GM12801 (cell line): ENCODE data around the gene NOP14.

Experiments used
- TF ChIP-seq, protein P1 (sequence below): IDR thresholded peaks from one replicate; pipeline ENCODE4 v1.5.1; 2011; ENCODE audit warnings: control low read depth; ENCODE audit not compliant: insufficient read length; ENCODE audit errors: extremely low read depth

Gene NOP14

DNA sequence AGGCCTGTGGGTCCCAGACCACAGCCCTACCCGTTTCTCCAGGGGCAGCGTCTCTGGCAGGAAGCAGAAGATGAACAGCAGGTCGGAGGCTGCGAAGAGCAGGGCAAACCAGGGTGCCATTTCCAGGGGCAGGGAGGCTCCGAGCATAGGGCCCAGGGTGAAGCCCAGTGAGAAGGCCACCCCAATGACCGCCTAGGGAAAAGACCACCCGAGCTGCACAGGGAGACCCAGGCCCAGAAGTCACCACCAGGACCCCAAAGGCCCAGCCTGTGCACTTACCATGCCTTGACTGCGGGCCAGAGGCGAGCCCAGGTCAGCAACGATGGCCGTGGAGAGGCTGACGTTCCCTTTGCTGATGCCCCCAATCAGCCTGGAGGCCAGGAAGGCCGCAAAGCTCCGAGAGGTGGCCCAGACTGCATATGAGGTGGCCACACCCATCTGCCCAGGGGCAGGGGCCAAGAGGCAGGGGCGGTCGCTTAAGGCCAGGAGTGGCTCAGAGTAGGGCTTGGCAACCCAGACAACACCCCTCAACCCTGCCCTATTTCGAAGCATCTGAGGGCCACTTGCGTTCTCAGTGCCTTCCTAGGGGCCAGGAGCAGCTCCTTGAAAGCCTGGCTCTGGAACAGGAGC lies 30.8 kb downstream of the NOP14 start:
- TF ChIP-seq, protein P1, sequence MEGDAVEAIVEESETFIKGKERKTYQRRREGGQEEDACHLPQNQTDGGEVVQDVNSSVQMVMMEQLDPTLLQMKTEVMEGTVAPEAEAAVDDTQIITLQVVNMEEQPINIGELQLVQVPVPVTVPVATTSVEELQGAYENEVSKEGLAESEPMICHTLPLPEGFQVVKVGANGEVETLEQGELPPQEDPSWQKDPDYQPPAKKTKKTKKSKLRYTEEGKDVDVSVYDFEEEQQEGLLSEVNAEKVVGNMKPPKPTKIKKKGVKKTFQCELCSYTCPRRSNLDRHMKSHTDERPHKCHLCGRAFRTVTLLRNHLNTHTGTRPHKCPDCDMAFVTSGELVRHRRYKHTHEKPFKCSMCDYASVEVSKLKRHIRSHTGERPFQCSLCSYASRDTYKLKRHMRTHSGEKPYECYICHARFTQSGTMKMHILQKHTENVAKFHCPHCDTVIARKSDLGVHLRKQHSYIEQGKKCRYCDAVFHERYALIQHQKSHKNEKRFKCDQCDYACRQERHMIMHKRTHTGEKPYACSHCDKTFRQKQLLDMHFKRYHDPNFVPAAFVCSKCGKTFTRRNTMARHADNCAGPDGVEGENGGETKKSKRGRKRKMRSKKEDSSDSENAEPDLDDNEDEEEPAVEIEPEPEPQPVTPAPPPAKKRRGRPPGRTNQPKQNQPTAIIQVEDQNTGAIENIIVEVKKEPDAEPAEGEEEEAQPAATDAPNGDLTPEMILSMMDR = no peak

DNA sequence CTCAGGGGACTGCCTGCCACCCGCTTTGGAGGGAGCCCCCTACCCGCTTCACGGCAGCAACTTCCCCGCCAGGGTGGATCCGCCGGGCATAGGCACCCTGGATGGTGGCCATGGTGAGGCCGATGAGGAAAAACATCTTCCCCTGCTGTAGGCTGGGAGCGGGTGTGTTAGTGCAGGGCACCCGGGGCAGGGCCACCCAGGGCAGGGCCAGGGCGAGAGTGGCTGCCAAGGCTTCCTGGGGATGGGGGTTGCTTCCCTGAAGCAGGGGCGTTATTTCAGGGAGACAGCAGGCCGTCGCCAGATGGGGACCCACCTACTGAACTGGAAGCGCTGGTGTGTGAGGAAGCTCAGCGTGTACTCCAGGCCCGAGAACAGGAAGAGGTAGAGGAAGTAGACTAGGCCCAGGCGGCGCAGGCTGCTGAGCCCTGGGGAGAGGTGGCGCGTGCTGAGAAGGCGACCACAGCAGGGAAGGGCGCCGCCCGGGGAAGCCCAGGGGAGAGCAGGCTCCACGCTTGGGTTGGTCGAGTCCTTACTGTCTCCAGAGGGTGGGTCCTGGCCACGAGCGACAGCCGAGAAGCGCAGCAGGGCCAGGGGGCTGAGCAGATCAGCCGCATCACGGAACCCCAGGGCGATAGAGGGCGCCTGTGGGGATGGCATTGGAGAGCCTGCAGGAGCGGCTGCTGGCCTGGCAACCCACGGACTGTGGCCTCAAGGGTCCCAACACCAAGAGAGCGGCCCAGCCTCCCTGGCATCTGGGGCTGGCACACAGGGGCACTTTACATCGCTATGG lies 31.5 kb downstream of the NOP14 start:
- TF ChIP-seq, protein P1 = no peak

DNA sequence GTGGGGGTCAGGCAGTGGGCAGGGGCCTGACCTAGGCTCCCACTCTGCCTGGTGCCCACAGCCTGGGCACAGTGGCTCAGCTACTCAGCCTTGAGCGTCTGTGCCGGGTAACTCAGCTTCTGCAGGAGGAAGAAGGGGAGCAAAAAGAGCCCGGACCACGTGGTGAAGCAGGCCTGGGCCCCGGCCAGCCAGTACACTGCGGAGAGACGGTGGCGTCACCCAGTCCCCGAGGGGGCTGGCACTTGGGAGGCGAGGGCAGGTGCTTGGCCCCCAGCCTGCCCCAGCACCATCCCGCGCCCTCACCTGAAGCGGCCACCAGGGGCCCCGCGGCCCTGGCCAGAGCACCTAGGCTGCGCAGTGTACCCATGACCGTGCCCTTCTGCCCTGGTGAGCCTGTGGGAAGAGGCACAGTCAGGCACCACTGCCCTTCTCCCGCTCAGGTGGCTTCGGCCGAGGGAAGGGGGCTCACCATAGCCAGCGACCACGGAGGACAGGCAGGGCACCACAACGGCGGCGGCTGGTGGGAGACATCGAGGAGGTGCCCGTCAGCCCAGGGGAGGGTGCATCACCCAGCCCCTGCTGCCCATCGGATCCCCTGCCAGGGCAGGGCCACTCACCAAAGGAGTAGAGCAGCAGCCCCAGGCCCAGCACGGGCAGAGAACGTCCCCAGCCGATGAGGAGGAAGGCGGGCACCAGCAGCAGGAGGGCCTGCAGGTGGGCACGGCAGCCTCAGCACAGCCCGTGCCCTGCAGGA lies 32.3 kb downstream of the NOP14 start:
- TF ChIP-seq, protein P1 = no peak

DNA sequence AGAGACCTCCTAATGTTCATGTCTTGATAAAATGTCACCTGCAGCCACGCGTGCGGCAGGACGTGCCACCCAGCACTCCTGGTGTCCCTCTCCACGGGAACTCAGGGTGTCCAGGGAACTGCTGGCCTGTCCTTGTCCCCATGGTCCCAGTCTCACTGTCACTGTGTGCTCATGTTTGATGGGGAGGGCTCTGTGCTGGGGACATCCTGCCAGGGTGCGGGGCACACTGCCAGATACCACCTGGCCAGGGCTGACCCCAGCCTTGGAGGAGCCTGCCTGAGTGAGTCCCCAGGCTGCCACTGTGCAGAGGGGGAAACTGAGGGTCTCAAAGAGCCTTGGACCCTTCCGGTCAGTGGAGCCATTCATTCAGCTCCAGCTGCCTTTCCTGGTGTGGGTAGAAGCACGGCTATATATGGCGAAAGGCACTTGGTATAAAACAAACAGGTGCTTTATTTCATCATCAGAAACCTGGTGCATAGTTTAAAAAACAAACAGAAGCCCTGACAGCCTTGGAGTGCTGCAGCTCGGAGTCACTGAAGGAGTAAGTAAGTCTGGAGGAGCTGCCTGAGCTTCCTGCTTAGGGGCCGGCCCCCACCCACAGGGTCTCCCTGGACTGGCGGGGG lies 33.0 kb downstream of the NOP14 start:
- TF ChIP-seq, protein P1 = no peak

DNA sequence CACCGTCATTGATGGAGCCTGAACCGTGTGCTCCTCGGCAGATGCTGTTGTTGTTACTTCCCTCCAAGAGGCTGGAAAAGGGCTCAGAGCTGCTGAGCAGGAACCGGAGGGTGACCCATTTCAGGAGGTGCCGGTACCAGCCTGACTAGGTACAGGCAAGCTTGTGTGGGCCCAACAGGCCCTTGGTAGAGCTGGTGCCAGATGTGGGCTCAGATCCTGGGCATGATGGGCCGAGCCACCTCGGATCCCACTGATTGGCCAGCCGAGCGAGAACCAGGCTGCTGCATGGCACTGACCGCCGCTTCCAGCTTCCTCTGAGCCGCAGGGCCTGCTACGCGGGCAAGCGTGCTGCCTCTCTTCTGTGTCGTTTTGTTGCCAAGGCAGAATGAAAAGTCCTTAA lies 33.7 kb downstream of the NOP14 start:
- TF ChIP-seq, protein P1 = no peak

DNA sequence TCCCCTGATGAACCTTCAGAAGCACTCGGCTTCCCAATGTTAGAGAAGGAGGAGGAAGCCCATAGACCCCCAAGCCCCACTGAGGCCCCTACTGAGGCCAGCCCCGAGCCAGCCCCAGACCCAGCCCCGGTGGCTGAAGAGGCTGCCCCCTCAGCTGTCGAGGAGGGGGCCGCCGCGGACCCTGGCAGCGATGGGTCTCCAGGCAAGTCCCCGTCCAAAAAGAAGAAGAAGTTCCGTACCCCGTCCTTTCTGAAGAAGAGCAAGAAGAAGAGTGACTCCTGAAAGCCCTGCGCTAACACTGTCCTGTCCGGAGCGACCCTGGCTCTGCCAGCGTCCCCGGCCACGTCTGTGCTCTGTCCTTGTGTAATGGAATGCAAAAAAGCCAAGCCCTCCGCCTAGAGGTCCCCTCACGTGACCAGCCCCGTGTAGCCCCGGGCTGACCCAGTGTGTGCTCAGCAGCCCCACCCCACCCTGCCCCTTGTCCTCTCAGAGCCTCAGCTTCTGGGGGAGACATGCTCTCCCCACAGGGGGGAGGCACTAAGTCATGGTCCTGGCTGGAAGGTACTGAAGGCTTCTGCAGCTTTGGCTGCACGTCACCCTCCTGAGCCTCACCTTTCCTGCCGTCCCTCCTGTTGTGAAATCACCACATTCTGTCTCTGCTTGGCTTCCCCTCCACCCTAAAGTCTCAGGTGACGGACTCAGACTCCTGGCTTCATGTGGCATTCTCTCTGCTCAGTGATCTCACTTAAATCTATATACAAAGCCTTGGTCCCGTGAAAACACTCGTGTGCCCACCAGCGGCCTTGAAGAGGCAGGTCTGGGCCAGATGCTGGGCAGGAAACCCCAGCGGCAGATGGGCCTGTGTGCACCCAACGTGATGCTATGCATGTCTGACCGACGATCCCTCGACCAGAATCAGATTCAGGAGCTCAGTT lies 34.7 kb downstream of the NOP14 start:
- TF ChIP-seq, protein P1 = no peak
